Posterior cingulate gyrus (tissue), 11 donors: ENCODE results near the gene TTC33.

Source experiments
- DNase-seq, 10 donors: peaks; one replicate each; pipeline versions ENCODE4 v3.0.0 to v3.0.0-alpha.2; 2020 to 2021; ENCODE audit warnings: mixed read lengths in 3 of 10
- intact Hi-C: fragments of 100-400 bp; cut with DNase I; formaldehyde crosslinking; loops from one replicate; pipeline ENCODE4 v1.15.1; 2023

TTC33 gene

GRCh38 chr5:40499007-40499406, 256.8 kb downstream of the TTC33 start:
- no peak for DNase-seq
- intact Hi-C loops: no loop called here

DNA sequence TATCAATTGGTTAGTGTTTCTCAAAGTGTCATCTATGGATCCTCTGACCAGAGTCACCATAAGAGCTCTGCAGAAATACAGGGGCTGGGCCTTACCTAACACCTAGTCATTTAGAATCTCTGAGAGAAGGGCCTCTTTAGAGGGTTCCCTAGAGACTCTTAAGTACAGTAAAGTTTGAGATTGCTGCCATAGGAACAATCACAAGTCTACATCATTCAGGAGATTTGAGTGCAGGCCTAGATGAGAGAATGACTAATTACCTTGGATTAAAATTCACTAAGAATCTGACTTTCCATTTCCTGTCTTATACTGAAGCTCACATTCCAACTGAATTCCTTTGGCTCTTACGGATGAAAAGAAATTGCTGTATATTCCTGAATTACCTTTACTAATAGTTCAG, 258.2 kb downstream of the TTC33 start:
- DNase-seq: no peak
- intact Hi-C loops: no loop called here

GRCh38 chr5:40495237-40495635, 260.5 kb downstream of the TTC33 start:
- no peak for DNase-seq
- intact Hi-C loops: no loop called here

- intact Hi-C loops: no loop called here
- DNase-seq: no peak
Observed at GRCh38 chr5:40494631-40495236, 261.0 kb downstream of the TTC33 start.

GRCh38 chr5:40492056-40492455, 263.7 kb downstream of the TTC33 start:
- intact Hi-C loops: no loop called here
- DNase-seq: no peak

DNA sequence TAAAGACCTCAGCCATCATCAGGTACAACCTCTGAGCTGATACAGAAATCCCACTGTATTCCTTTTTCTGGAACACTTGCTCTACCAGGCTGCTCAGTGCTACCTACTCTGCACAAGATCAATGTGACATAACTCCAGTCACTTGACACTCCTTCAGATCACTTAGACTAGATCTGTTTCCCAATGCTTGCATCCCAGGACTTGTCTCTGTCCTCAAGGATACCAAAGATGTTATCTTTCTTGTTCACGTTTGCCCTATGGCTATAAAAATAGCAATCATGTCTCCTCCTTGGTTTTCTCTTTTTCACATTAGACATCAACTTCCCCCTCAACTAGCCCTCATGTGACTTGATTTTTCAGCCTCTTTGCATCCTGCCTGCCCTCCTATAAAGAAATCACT, 264.1 kb downstream of the TTC33 start:
- no peak for DNase-seq

DNA sequence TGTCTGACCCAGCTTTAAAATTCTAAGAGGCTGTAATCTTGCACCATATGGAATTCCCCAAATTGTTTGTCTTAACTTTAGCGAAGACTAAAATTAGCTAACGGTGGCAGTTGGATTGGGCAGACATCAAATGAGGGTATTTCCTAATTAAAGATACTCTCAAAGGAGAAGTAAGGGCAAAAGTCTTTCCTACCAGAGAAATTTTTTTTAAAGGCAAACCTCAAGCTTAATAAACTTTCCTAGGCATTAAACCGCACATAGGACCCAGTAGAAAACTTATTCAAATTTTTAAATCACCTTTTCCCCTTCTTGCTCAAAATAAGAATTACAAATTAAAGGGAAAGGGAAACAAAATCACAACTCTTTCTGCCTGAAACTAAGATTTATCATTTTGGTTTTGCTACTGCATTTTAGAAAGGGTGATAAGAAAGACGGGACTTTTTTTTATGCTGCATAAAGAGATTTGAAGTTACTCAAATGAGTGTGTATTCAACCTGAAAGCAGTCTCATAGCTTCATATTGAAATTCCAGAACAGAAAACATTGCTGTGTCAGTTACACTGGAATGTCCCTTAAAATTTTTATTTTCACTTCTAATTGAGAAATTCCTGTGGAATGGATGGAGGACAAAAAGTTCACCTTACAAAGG, 265.2 kb downstream of the TTC33 start:
- intact Hi-C loops: no loop called here
- DNase-seq: no peak

More for the DNA sequence above, 264.1 kb downstream of the TTC33 start:
- intact Hi-C loops: no loop called here

DNA sequence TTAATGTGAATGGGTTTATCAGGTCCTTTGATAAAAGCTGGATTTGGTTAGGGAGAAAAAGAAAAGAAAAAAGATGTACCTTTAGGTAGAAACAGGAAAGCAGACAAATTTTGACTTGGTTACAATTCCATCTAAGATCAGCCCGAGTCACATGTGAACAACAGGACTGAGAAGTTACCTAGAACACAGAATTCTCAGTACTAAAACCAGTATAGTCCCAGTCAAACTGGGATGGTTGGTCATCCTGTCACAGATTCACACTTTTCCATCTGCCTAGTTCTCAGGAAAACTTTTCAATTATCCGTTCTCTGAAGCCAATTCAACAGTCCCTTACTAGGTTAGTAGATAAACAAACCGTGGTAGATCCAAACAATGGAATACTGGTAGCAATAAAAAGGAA, 266.3 kb downstream of the TTC33 start:
- DNase-seq: no peak
- intact Hi-C loops: no loop called here

DNA sequence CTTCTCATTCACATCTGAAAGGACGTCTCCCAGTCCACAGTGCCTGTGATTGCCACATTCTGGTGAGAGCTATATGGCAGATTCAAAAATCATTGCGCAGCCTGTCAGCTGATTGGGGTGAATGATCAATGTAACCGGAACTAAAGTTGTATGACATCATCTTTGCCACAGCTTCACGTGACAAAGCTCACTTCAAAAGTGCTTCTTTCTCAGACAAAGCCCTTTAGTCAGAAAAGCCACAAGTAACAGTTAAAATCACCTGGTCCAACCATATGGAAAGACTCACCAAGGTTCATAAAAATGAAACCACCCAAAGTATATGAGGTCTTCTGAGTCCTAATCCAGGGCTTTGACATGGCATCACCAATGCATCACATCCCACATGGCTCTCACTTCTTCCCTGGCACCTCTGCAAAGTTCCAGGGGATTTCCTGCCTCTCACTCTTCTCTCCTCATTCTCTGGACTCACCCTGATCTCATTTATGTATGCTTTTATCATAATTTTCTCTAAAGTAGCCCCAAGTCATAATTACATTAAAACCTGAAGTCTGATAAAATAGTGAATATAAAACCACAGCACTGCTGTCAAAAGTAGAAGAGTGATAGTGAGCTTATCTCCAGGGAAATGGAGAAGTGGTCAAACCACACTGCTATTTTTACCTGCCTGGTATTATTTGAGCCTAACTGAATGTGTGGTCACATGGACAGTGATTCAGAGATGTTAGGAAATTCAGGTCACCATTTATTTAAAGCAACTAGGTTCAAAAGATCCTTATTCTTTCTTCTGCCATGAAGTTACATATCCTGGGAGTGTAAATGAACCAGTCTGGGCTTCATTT, 269.1 kb downstream of the TTC33 start:
- DNase-seq: no peak
- intact Hi-C loops: no loop called here

DNA sequence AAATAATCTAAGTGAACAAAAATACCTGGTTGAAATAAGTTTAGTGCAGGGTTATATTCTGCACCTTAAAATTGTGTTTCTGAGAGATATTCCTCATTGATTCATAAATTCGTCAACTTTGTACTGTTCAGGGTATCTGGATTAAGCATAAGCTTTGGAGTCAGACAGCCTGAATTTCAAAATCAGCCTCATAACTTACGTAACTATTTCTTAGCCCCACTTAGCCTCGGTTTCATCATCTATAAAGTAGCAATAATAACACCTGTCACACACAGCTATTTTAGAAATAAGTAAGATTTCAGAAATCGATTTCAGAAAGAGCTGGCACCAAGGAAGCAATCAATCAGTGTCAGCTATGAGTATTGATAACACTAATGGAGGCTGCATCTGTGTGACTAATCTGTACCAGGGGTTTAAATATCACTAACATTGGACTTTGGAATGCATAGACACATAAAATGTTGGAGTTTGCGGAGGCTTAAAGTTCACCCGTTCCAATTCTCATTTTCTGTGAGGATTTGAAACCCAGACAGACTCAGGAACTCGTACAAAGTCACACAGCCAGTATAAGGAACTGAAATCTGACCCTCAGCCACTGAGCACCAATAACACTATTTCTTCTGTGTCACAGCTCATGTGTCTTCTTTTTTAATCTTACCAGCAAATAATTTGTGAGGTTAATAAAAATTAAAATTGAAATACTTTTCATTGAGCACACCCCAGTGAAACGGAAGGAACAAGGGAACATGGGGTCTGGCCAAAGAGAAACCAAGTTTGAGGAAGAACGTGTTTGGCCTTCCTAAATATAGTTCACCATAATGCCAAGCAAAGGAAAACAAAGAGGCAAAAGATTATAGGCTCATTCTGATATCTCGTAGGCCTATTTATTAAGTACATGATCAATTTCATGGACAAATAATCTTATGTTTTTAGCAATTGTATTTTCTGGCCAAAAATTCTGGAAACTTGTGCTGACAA, 270.5 kb downstream of the TTC33 start:
- no peak for DNase-seq
- intact Hi-C loops: no loop called here

- intact Hi-C loops: no loop called here
- DNase-seq: no peak
Observed at GRCh38 chr5:40484495-40484894, 271.3 kb downstream of the TTC33 start.

GRCh38 chr5:40483316-40483715, 272.4 kb downstream of the TTC33 start:
- no peak for DNase-seq
- intact Hi-C loops: no loop called here

DNA sequence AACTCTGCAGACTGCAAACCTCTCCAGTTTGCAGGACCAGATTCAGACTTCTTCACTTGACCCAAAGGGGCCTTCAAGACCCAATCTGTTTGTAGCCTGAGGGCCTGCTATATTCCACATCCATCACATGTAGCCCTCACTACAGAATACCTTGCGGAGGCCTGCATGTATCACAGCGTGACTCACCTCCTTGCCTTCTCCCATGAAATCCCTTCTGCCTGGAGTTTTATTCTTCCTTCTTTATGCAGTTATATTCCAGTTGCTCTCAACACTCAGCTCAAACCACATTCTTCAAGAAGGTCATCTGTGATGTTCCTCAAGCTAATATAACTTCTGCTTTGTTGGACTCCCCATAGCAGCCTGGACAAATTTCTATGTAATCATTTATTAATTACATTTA, 274.5 kb downstream of the TTC33 start:
- intact Hi-C loops: no loop called here
- no peak for DNase-seq

GRCh38 chr5:40480392-40480791, 275.4 kb downstream of the TTC33 start:
- no peak for DNase-seq
- intact Hi-C loops: no loop called here

- intact Hi-C loops: no loop called here
- DNase-seq: no peak
Observed at GRCh38 chr5:40479939-40480338, 275.8 kb downstream of the TTC33 start.

GRCh38 chr5:40478766-40479165, 277.0 kb downstream of the TTC33 start:
- intact Hi-C loops: no loop called here
- no peak for DNase-seq

DNA sequence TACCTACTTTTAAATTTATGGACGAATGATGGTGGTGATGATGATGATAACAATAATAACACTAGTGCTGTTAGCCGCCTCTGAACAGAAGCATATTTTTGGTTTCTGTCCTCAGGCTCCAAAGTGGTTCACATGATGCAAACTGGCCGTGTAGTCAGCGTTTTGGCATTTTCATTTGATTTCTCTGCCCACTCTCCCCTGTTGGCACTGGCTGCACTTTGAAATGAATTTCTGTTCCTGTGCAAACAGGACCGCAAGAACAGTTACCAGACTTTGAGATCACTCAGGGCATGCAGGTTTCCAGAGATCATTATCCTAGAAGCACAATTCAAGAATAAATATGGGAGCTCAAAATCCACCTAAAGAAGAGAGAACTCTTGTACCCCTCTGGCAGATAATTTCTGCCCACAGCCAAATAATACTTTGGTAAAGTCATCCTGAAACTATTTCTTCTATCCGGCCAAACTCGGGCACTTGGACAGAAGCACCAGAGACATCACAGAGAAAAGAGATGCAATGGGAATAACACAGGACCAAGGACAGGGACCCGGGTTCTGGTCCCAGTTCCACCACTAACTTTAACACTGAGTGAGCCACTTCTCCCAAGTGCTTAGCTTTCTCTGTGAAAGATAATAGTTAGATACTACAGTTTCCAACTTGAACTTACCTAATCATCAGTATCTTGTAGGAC, 277.8 kb downstream of the TTC33 start:
- DNase-seq: no peak
- intact Hi-C loops: no loop called here

DNA sequence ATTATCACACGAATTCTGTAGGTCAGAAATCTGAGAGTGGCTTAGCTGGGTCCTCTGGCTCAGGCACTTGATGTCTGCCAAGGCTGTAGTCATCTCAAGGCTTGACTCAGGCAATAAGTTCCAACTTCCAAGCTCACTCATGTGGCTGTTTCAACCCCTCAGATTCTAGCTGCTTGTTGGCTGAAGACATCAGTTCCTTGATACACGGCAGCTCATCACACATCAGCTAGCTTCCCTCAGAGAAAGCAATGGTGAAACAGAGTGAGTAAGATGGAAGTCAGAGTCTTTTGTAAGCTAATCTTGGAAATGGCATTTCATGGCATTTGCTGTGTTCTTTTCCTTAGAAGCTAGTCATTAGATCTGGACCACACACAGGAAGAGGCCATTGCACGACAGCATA, 280.2 kb downstream of the TTC33 start:
- intact Hi-C loops: no loop called here
- DNase-seq: no peak

GRCh38 chr5:40474250-40474649, 281.5 kb downstream of the TTC33 start:
- intact Hi-C loops: no loop called here
- DNase-seq: no peak

- intact Hi-C loops: no loop called here
- DNase-seq: no peak
Observed at GRCh38 chr5:40465416-40465815, 290.3 kb downstream of the TTC33 start.
